Measurements from ENCODE around the gene PXMP2.

DNA sequence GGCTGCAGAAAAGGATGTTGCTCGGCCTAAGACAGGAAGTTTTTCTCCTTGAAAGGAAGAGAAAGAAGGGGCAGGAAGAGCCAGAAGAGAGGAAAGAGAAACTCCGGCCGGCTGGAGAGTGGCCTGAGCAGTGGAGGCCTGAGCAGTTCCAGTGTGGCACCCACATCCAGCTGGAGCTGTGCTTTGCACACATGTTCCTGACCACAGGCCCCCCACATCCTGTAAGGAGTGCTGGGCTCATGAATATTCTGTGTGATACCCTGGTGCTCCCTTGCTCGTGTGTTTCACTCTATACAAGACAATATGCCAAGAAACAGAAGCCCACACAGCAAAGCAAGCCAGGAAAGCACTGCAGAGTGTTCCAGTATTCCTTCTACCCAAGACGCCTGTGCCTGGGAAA is 27.3 kb upstream of the PXMP2 start:
- TF ChIP-seq, protein P1, sequence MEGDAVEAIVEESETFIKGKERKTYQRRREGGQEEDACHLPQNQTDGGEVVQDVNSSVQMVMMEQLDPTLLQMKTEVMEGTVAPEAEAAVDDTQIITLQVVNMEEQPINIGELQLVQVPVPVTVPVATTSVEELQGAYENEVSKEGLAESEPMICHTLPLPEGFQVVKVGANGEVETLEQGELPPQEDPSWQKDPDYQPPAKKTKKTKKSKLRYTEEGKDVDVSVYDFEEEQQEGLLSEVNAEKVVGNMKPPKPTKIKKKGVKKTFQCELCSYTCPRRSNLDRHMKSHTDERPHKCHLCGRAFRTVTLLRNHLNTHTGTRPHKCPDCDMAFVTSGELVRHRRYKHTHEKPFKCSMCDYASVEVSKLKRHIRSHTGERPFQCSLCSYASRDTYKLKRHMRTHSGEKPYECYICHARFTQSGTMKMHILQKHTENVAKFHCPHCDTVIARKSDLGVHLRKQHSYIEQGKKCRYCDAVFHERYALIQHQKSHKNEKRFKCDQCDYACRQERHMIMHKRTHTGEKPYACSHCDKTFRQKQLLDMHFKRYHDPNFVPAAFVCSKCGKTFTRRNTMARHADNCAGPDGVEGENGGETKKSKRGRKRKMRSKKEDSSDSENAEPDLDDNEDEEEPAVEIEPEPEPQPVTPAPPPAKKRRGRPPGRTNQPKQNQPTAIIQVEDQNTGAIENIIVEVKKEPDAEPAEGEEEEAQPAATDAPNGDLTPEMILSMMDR (IDR thresholded peaks at IDR 0.05; ENCODE audit: low read depth, low read length): no peak
- no peak for TF ChIP-seq EZH2phosphoT487 (IDR thresholded peaks at IDR 0.05; ENCODE audit: low read depth)
